ENCODE measurements around the gene ACBD4. TPM values are rescaled to one million over a fixed set of nuclear protein-coding genes. Genes with fewer than 3 reads are reported as not detected.

Gene ACBD4
- total and polyA plus RNA-seq, 2 of the 13 experiments (the other 11 are each of a cell fraction or from before 2014, with no cell fraction given), result 16.1 to 26.9 TPM

GRCh38 chr17:45127548-45128300 is 7.8 kb upstream of the ACBD4 start (continued):
- TF ChIP-seq ZNF235 (CRISPR knock-in tag; IDR thresholded peaks at IDR 0.05; ENCODE audit: borderline replicate concordance) (no peak), ZNF501 (CRISPR knock-in tag; IDR thresholded peaks at IDR 0.05) (peak; percentile 58; the same call in 1 of the 2 replicates), MTERF4 (CRISPR knock-in tag; IDR thresholded peaks at IDR 0.05) (no peak), ATF7 (IDR thresholded peaks at IDR 0.05) (no peak), ATF7 (CRISPR knock-in tag; IDR thresholded peaks at IDR 0.05) (no peak), SKIL (CRISPR knock-in tag; IDR thresholded peaks at IDR 0.05; ENCODE audit: borderline replicate concordance) (no peak; the same call in 1 of the 2 replicates), DRAP1 (CRISPR knock-in tag; IDR thresholded peaks at IDR 0.05) (0 out of 2 replicates have a peak, but pooled peaks have one; percentile 29), LRRFIP1 (CRISPR knock-in tag; conservative IDR thresholded peaks at IDR 0.05) (no peak), ZNF598 (CRISPR knock-in tag; IDR thresholded peaks at IDR 0.05; ENCODE audit: borderline replicate concordance) (peak; percentile 13; the same call in 1 of the 2 replicates), TAF15 (IDR thresholded peaks at IDR 0.05; ENCODE audit: low read depth, low read length, poor library complexity, severe bottlenecking) (no peak), SAFB2 (CRISPR knock-in tag; IDR thresholded peaks at IDR 0.05; ENCODE audit: borderline replicate concordance, low read depth) (no peak), ARID3A (IDR thresholded peaks at IDR 0.05; ENCODE audit: low read depth, low read length) (no peak), NFE2 (CRISPR knock-in tag; IDR thresholded peaks at IDR 0.05) (no peak), MTF1 (CRISPR knock-in tag; IDR thresholded peaks at IDR 0.05) (no peak), PTBP1 (IDR thresholded peaks at IDR 0.05; ENCODE audit: low read depth, low read length, poor library complexity, severe bottlenecking) (no peak), E2F5 (CRISPR knock-in tag; conservative IDR thresholded peaks at IDR 0.05) (no peak), ESRRA (CRISPR knock-in tag; IDR thresholded peaks at IDR 0.05; ENCODE audit: low read depth) (no peak), PCBP1 (IDR thresholded peaks at IDR 0.05; ENCODE audit: borderline replicate concordance, low read depth, low read length) (no peak), FOXK2 (IDR thresholded peaks at IDR 0.05) (peak; percentile 45; the same call in 1 of the 2 replicates)
